Measurements from ENCODE around the gene TMEM229B.

DNA sequence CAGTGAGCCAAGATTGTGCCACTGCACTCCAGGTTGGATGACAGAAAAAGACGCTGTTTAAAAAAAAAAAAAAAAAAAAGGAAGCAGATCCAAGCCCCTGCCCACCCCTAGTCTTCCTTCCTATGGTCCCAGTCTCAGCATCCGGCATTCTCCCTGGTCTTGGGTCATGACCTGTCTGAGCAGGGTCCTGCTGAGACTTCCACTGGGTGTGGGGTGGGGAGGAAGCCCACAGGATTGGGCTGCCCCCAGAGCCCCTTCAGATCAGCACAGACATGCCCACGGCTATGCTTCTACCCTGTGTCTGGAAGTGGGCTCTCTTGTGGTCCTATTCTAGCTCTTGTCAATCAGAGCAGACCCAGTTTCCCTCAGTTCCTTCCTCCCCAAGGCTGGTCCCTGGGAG is 64.0 kb downstream of the TMEM229B start:
- TF ChIP-seq CTCF (conservative IDR thresholded peaks at IDR 0.05; ENCODE audit: low read depth, low read length) (no peak), MXI1 (IDR thresholded peaks at IDR 0.05; ENCODE audit: borderline replicate concordance, low read depth, low read length) (no peak), CHD1 (IDR thresholded peaks at IDR 0.05; ENCODE audit: low read depth, low read length) (no peak), BHLHE40 (IDR thresholded peaks at IDR 0.05; ENCODE audit: low read depth, low read length) (no peak)
